ENCODE measurements around the gene XYLT1.

Gene XYLT1

DNA sequence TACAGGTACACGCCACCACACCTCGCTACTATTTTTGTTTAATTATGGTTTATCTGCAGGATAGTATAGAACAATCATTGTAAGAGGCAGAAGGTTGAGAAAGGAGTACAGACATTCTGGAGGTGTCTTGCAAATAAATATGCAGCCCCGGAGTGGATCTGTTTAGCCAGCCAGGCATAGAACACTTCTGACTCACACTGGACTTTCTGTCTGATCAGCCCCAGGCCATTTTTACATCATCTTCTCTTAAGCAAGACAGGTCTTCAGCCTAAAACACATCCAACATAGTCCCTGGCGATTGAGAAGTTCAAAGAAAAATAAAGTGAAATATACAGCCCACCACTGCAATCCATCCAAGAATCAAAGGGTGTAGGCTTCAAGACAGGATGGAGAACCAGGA is 81.4 kb downstream of the XYLT1 start:
- Histone ChIP-seq H3K27me3 (ENCODE audit: control insufficient read depth, low read length) (no peaks in the 10 kb centered on the region), H3K9me2 (replicated peaks; ENCODE audit: control insufficient read depth, low read length) (no peaks in the 10 kb centered on the region), H3K4me3 (ENCODE audit: low read length) (no peak overlapping the region), H3K79me2 (ENCODE audit: control insufficient read depth, low read length) (no peaks in the 10 kb centered on the region; the same call in 1 of the 2 replicates), H3K27ac (ENCODE audit: low read depth, low read length) (no peak overlapping the region), H4K20me1 (ENCODE audit: control insufficient read depth, insufficient read depth, low read depth, low read length) (peaks cover 7% of the 10 kb centered on the region; the same call in 1 of the 2 replicates), H3K36me3 (ENCODE audit: control insufficient read depth, low read length) (no peaks in the 10 kb centered on the region), H3F3A (ENCODE audit: control insufficient read depth, insufficient read depth) (no peaks in the 10 kb centered on the region), H3K4me2 (ENCODE audit: low read length) (no peak overlapping the region), H3K4me1 (ENCODE audit: control insufficient read depth, low read length) (no peaks in the 10 kb centered on the region), H3K9me3 (ENCODE audit: control insufficient read depth, insufficient read depth, low read length) (no peaks in the 10 kb centered on the region)
- TF ChIP-seq, protein P1, sequence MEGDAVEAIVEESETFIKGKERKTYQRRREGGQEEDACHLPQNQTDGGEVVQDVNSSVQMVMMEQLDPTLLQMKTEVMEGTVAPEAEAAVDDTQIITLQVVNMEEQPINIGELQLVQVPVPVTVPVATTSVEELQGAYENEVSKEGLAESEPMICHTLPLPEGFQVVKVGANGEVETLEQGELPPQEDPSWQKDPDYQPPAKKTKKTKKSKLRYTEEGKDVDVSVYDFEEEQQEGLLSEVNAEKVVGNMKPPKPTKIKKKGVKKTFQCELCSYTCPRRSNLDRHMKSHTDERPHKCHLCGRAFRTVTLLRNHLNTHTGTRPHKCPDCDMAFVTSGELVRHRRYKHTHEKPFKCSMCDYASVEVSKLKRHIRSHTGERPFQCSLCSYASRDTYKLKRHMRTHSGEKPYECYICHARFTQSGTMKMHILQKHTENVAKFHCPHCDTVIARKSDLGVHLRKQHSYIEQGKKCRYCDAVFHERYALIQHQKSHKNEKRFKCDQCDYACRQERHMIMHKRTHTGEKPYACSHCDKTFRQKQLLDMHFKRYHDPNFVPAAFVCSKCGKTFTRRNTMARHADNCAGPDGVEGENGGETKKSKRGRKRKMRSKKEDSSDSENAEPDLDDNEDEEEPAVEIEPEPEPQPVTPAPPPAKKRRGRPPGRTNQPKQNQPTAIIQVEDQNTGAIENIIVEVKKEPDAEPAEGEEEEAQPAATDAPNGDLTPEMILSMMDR (IDR thresholded peaks at IDR 0.05; ENCODE audit: low read depth, low read length, poor library complexity, severe bottlenecking) = no peak
- no peak for TF ChIP-seq EZH2phosphoT487 (IDR thresholded peaks at IDR 0.05; ENCODE audit: borderline replicate concordance, low read length)

DNA sequence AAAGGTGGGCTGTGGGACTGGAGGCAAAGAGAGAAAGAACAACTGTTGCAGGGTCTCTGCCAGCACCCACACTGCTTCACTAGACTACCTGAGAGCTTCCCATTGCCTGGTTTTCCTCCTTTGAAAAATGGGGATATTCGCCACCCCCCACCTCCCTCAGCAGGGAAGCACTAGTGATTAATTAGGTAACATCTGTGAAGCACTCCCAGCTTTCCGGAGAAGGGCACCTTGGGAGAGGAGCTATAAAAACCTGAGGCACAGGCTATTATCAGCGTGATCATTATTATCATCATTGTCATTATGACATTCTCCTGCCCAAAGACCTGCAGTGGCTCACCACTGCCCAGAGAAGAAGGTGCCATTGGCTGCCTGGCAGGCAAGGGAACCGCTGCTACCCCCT is 83.5 kb downstream of the XYLT1 start:
- H3F3A ChIP-seq (ENCODE audit: control insufficient read depth, insufficient read depth) = no peaks in the 10 kb centered on the region
- H3K4me2 ChIP-seq (ENCODE audit: low read length) = no peak overlapping the region
- no peaks in the 10 kb centered on the region for H3K36me3 ChIP-seq (ENCODE audit: control insufficient read depth, low read length)
- no peaks in the 10 kb centered on the region for H3K27me3 ChIP-seq (ENCODE audit: control insufficient read depth, low read length)
- TF ChIP-seq, protein P1 (IDR thresholded peaks at IDR 0.05; ENCODE audit: low read depth, low read length, poor library complexity, severe bottlenecking) = no peak
- no peak for TF ChIP-seq EZH2phosphoT487 (IDR thresholded peaks at IDR 0.05; ENCODE audit: borderline replicate concordance, low read length)
- 0 out of 2 replicates have a peak, but pooled peaks cover 3% of the 10 kb centered on the region for H3K4me1 ChIP-seq (ENCODE audit: control insufficient read depth, low read length)
- H3K9me3 ChIP-seq (ENCODE audit: control insufficient read depth, insufficient read depth, low read length) = no peaks in the 10 kb centered on the region
- no peak overlapping the region for H3K27ac ChIP-seq (ENCODE audit: low read depth, low read length)
- peaks cover 9% of the 10 kb centered on the region for H4K20me1 ChIP-seq (ENCODE audit: control insufficient read depth, insufficient read depth, low read depth, low read length)
- no peak overlapping the region for H3K4me3 ChIP-seq (ENCODE audit: low read length)
- peaks cover 4% of the 10 kb centered on the region; the same call in 1 of the 2 replicates for H3K79me2 ChIP-seq (ENCODE audit: control insufficient read depth, low read length)
- H3K9me2 ChIP-seq (replicated peaks; ENCODE audit: control insufficient read depth, low read length) = no peaks in the 10 kb centered on the region

DNA sequence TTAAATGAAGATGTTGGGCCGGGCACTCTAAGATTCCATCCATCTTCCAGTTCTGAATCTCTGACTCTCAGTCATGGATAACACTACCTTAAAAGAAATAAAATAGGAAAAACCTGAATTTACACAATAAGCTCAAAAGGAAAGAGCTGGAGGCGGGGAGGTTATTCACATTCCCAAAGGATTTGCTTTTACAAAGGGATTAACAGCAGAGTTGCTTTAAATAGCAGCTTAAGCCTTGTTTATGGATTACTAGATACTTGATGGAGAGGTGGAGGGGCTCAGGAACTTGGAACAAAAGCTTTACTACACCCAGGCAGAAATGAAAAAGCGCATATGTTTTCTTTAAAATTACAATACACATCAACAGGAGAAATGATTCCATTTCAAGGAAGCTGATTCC is 84.5 kb downstream of the XYLT1 start:
- Histone ChIP-seq H4K20me1 (ENCODE audit: control insufficient read depth, insufficient read depth, low read depth, low read length) (peaks cover 9% of the 10 kb centered on the region), H3K4me3 (ENCODE audit: low read length) (no peak overlapping the region), H3K4me2 (ENCODE audit: low read length) (no peak overlapping the region), H3K9me3 (ENCODE audit: control insufficient read depth, insufficient read depth, low read length) (no peaks in the 10 kb centered on the region), H3K9me2 (replicated peaks; ENCODE audit: control insufficient read depth, low read length) (no peaks in the 10 kb centered on the region), H3K27me3 (ENCODE audit: control insufficient read depth, low read length) (no peaks in the 10 kb centered on the region), H3F3A (ENCODE audit: control insufficient read depth, insufficient read depth) (no peaks in the 10 kb centered on the region), H3K79me2 (ENCODE audit: control insufficient read depth, low read length) (peaks cover 4% of the 10 kb centered on the region; the same call in 1 of the 2 replicates), H3K27ac (ENCODE audit: low read depth, low read length) (no peak overlapping the region), H3K36me3 (ENCODE audit: control insufficient read depth, low read length) (no peaks in the 10 kb centered on the region), H3K4me1 (ENCODE audit: control insufficient read depth, low read length) (0 out of 2 replicates have a peak, but pooled peaks cover 3% of the 10 kb centered on the region)
- TF ChIP-seq, protein P1 (IDR thresholded peaks at IDR 0.05; ENCODE audit: low read depth, low read length, poor library complexity, severe bottlenecking) = no peak
- TF ChIP-seq EZH2phosphoT487 (IDR thresholded peaks at IDR 0.05; ENCODE audit: borderline replicate concordance, low read length) = no peak

Measured in DOHH2 (cell line).